ENCODE measurements around the gene ZBTB46.

Gene ZBTB46

GRCh38 chr20:63744158-63744557, 86.9 kb downstream of the ZBTB46 start:
- DNase-seq = no peak

GRCh38 chr20:63743210-63743970, 87.7 kb downstream of the ZBTB46 start:
- no peak for DNase-seq

GRCh38 chr20:63742381-63743024, 88.6 kb downstream of the ZBTB46 start:
- no peak for DNase-seq

- no peak for DNase-seq
These were observed 89.2 kb downstream of the ZBTB46 start for GRCh38 chr20:63741676-63742380.

GRCh38 chr20:63741354-63741675, 89.7 kb downstream of the ZBTB46 start:
- no peak for DNase-seq

GRCh38 chr20:63740627-63741353, 90.3 kb downstream of the ZBTB46 start:
- DNase-seq = no peak

GRCh38 chr20:63740070-63740626, 90.9 kb downstream of the ZBTB46 start:
- DNase-seq = peak in 2 of 4 experiments; percentile 37 to 48

GRCh38 chr20:63739130-63740069, 91.7 kb downstream of the ZBTB46 start, which contains the start of gene SLC2A4RG:
SLC2A4RG (plus strand) TSS chr20:63739776; CDS start chr20:63739913, 137 bp downstream.
- peak in 3 of 4 experiments; percentile 30 to 57 (median 55) for DNase-seq

- no peak for DNase-seq
These were observed 92.4 kb downstream of the ZBTB46 start for GRCh38 chr20:63738687-63739129.

GRCh38 chr20:63737945-63738686, 92.9 kb downstream of the ZBTB46 start:
- DNase-seq = no peak

- DNase-seq = no peak
These were observed 93.4 kb downstream of the ZBTB46 start for GRCh38 chr20:63737695-63737944.

GRCh38 chr20:63736893-63737694, 94.0 kb downstream of the ZBTB46 start:
- DNase-seq = peak in 1 of 4 experiments; percentile 27

- DNase-seq = peak in 3 of 4 experiments; percentile 26 to 70 (median 66)
These were observed 95.0 kb downstream of the ZBTB46 start, which contains the start of gene LIME1 for GRCh38 chr20:63735859-63736718. LIME1 (plus strand) TSS chr20:63736664; CDS start chr20:63737550, 886 bp downstream.

- DNase-seq = no peak
These were observed 95.9 kb downstream of the ZBTB46 start for GRCh38 chr20:63734946-63735858.

GRCh38 chr20:63734111-63734945, 96.7 kb downstream of the ZBTB46 start:
- DNase-seq = no peak

- no peak for DNase-seq
These were observed 97.4 kb downstream of the ZBTB46 start for GRCh38 chr20:63733579-63734081.

- DNase-seq = no peak
These were observed 97.9 kb downstream of the ZBTB46 start for GRCh38 chr20:63733117-63733516.

Measured in activated CD4-positive, CD25-positive, alpha-beta regulatory T cell (primary cell).